Transverse colon (tissue), 3 donors: ENCODE data around the gene GRID2IP.

ENCODE experiments used
- EP300 ChIP-seq: sonication (generic); formaldehyde crosslinking; IDR thresholded peaks from one replicate; pipeline ENCODE4 v1.6.1; 2017; ENCODE audit warnings: antibody characterized with exemption, low read depth
- POLR2A ChIP-seq: fragments of 450-650 bp; IDR thresholded peaks from one replicate; pipeline ENCODE4 v1.6.1; 2016; ENCODE audit warnings: antibody characterized with exemption, mild to moderate bottlenecking, moderate library complexity
- TF ChIP-seq, protein P1 (sequence below), 5 experiments: fragments of 200-600 bp in 3 of 5; fragments of 450-650 bp in 2 of 5; sonication (generic) in 3 of 5; IDR thresholded peaks; 1 replicate in 2 of 5; 2 replicates in 3 of 5; pipeline ENCODE4 v1.5.1; 2016 to 2017; ENCODE audit warnings: antibody characterized with exemption in 5 of 5, inconsistent platforms in 3 of 5, mild to moderate bottlenecking in 2 of 5, moderate library complexity in 1 of 5

DNA sequence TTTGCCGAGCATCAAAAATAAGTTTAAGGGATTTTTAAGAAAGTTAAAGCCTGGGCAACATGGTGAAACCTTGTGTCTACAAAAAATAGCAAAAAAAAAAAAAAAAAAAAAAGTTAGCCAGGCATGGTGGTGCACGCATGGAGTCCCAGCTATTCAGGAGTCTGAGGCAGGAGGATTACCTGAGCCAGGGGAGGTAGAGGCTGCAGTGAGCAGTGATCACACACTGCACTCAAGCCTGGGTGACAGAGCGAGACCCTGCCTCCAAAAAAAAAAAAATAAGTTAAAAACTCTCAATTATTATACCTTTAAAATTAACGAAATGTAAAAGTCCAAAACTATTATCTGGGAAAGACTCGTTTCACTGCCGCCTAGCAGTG is 68.5 kb downstream of the GRID2IP start:
- TF ChIP-seq, protein P1, sequence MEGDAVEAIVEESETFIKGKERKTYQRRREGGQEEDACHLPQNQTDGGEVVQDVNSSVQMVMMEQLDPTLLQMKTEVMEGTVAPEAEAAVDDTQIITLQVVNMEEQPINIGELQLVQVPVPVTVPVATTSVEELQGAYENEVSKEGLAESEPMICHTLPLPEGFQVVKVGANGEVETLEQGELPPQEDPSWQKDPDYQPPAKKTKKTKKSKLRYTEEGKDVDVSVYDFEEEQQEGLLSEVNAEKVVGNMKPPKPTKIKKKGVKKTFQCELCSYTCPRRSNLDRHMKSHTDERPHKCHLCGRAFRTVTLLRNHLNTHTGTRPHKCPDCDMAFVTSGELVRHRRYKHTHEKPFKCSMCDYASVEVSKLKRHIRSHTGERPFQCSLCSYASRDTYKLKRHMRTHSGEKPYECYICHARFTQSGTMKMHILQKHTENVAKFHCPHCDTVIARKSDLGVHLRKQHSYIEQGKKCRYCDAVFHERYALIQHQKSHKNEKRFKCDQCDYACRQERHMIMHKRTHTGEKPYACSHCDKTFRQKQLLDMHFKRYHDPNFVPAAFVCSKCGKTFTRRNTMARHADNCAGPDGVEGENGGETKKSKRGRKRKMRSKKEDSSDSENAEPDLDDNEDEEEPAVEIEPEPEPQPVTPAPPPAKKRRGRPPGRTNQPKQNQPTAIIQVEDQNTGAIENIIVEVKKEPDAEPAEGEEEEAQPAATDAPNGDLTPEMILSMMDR (IDR thresholded peaks at IDR 0.05): no peak
- TF ChIP-seq POLR2A: no peak
- TF ChIP-seq EP300: no peak
